Measurements from ENCODE around the gene CDH16.

DNA sequence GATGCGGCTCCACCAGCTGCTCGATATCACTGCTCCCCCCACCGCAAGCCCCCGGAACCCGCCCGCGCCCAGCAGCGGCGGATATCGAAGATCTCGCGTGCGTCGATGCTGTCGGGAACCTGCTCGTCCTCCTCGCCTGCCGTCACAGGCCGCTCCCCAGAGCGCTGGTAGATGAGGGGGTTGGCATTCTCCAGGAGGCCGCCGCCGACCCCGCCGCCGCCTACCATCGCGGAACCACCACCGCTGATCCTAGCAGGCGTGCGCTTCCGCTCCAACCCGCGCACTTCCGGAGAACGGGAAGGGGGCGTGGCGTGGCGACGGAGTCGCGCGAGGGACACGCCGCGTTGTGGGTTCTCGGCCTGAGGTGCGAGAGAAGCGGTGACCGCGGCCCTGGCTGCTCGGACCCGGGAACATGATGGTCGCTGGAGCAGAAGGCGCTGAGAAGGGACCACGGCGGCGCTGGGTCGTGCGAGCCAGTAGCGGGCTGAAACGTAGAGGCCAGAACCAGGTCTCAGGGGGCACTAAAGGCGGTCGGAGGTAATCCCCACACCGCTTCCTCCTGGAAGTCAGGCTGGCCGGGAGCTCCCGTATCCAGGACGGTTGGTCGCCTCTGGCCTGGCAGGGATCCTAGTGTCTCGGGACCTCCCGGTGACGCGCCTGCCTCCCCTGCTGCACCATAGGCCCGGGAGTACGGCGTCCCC lies 15.6 kb upstream of the CDH16 start, which contains the start of gene CIAO2B:
- TF ChIP-seq CTCF (IDR thresholded peaks at IDR 0.05; ENCODE audit: extremely low read depth in 1 of 2, insufficient read depth in 1 of 2, low read depth in 1 of 2, low read length in 2 of 2) (no peak), POLR2AphosphoS5 (IDR thresholded peaks at IDR 0.05; ENCODE audit: insufficient read depth, low read depth, low read length) (peak; percentile 83), POLR2A (IDR thresholded peaks at IDR 0.05; ENCODE audit: low read depth, low read length) (peak; percentile 84), EZH2 (IDR thresholded peaks at IDR 0.05; ENCODE audit: borderline replicate concordance, low read depth, low read length, severe bottlenecking) (no peak), JUN (IDR thresholded peaks at IDR 0.05; ENCODE audit: borderline replicate concordance, insufficient read depth, insufficient read length, low read depth) (no peak), GATA2 (IDR thresholded peaks at IDR 0.05; ENCODE audit: insufficient read depth, insufficient read length, low read depth, low read length) (no peak)
